Epidermal melanocyte (primary cell): Measurements from ENCODE around the gene CCNY.
A peak's percentile ranks its signal among the peaks of the same experiment; 100 is the strongest.
"Not testable (repeated sequence)": the region's sequence is repeated elsewhere in the genome, so short reads cannot be mapped to it uniquely, and the experiment has no call there.

Experiments used
- DNase-seq: peaks from one replicate; pipeline ENCODE4 v3.0.0; 2011; ENCODE audit warnings: low spot score; ENCODE audit not compliant: insufficient read length

The CCNY gene

GRCh38 chr10:35404077-35404476 lies 67.8 kb downstream of the CCNY start:
- DNase-seq = not testable (repeated sequence)

GRCh38 chr10:35406003-35406630 lies 69.8 kb downstream of the CCNY start:
- not testable (repeated sequence) for DNase-seq

GRCh38 chr10:35407696-35408095 lies 71.4 kb downstream of the CCNY start:
- DNase-seq = not testable (repeated sequence)

- peak; percentile 94 for DNase-seq
Measured at GRCh38 chr10:35409094-35409582, 72.8 kb downstream of the CCNY start.

- DNase-seq = no peak
Measured at GRCh38 chr10:35409808-35410207, 73.5 kb downstream of the CCNY start.

- no peak for DNase-seq
Measured at GRCh38 chr10:35412003-35412723, 75.9 kb downstream of the CCNY start.

- DNase-seq = no peak
Measured at GRCh38 chr10:35412900-35413491, 76.7 kb downstream of the CCNY start.

- DNase-seq = no peak
Measured at GRCh38 chr10:35413985-35414861, 77.9 kb downstream of the CCNY start.

- DNase-seq = no peak
Measured at GRCh38 chr10:35415505-35415904, 79.2 kb downstream of the CCNY start.

- no peak for DNase-seq
Measured at GRCh38 chr10:35416619-35417312, 80.5 kb downstream of the CCNY start.

- no peak for DNase-seq
Measured at GRCh38 chr10:35417313-35417625, 81.0 kb downstream of the CCNY start.

GRCh38 chr10:35417795-35418194 lies 81.5 kb downstream of the CCNY start:
- DNase-seq = no peak

- not testable (repeated sequence) for DNase-seq
Measured at GRCh38 chr10:35418580-35418979, 82.3 kb downstream of the CCNY start.

- no peak for DNase-seq
Measured at GRCh38 chr10:35420044-35420443, 83.7 kb downstream of the CCNY start.

GRCh38 chr10:35420827-35421552 lies 84.7 kb downstream of the CCNY start:
- DNase-seq = no peak

- peak; percentile 70 for DNase-seq
Measured at GRCh38 chr10:35421553-35422178, 85.4 kb downstream of the CCNY start.

- no peak for DNase-seq
Measured at GRCh38 chr10:35422228-35422627, 85.9 kb downstream of the CCNY start.

- no peak for DNase-seq
Measured at GRCh38 chr10:35423505-35424306, 87.4 kb downstream of the CCNY start.

- no peak for DNase-seq
Measured at GRCh38 chr10:35424680-35425285, 88.5 kb downstream of the CCNY start.
